ENCODE measurements around the gene DROSHA. TPM values are rescaled to one million over a fixed set of nuclear protein-coding genes. Genes with fewer than 3 reads are reported as not detected.

The DROSHA gene
- total RNA-seq, 1 donor from 2014 or later = 51.7 TPM

- no peaks in the 10 kb centered on the region for H3K36me3 ChIP-seq
- H3K27me3 ChIP-seq (ENCODE audit: low read depth) = no peaks in the 10 kb centered on the region
- ATAC-seq (no peak), DNase-seq (no peak)
- peaks cover 11% of the 10 kb centered on the region for H3K9me3 ChIP-seq
- intact Hi-C loops (cut with DNase I) = no loop called here
- no peak overlapping the region for H3K27ac ChIP-seq
- H3K4me1 ChIP-seq = no peaks in the 10 kb centered on the region
- TF ChIP-seq, protein P1, sequence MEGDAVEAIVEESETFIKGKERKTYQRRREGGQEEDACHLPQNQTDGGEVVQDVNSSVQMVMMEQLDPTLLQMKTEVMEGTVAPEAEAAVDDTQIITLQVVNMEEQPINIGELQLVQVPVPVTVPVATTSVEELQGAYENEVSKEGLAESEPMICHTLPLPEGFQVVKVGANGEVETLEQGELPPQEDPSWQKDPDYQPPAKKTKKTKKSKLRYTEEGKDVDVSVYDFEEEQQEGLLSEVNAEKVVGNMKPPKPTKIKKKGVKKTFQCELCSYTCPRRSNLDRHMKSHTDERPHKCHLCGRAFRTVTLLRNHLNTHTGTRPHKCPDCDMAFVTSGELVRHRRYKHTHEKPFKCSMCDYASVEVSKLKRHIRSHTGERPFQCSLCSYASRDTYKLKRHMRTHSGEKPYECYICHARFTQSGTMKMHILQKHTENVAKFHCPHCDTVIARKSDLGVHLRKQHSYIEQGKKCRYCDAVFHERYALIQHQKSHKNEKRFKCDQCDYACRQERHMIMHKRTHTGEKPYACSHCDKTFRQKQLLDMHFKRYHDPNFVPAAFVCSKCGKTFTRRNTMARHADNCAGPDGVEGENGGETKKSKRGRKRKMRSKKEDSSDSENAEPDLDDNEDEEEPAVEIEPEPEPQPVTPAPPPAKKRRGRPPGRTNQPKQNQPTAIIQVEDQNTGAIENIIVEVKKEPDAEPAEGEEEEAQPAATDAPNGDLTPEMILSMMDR (IDR thresholded peaks at IDR 0.05) = no peak
- no peak overlapping the region for H3K4me3 ChIP-seq
Observed at GRCh38 chr5:31390256-31390655, 141.6 kb downstream of the DROSHA start.

DNA sequence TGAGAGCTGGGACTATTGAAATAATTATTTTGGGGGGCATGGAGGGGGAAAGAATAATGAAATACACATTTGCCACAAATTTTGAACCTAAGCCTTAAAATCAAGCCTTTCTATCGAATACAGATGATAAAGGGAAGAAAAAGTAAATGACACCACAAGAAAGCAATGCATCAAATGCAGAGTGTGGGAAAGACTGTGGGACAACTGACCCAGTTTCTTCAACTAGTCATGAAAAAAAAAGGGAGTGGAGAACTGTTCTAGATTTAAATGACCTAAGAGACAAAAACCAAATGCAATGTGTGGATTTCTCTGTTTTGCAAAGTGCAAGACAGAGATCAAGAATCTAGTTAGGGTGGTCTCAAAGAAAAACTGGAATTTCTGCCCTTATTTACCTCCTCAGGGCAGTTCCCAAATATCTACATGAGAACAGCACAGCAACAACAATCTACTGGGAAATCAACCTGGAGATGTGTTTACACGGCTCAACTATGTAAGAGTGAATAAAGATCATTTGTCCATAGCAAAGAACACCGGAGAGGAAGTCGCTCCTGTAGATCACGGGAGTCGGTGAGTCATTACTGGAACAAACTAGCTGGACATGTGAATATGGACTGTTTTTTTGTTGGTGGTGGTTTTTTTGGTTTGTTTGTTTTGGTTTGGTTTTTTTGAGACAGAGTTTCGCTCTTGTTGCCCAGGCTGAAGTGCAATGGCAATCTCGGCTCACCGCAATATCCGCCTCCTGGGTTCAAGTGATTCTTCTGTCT is 145.9 kb downstream of the DROSHA start:
- intact Hi-C loops (cut with DNase I) = no loop called here
- H3K4me3 ChIP-seq = no peak overlapping the region

GRCh38 chr5:31383734-31384133 is 148.2 kb downstream of the DROSHA start:
- intact Hi-C loops (cut with DNase I) = no loop called here
- no peaks in the 10 kb centered on the region for H3K36me3 ChIP-seq
- TF ChIP-seq, protein P1 (IDR thresholded peaks at IDR 0.05) = no peak
- no peak for ATAC-seq
- H3K4me3 ChIP-seq = no peak overlapping the region
- DNase-seq = no peak
- H3K4me1 ChIP-seq = no peaks in the 10 kb centered on the region
- H3K27ac ChIP-seq = no peak overlapping the region
- H3K27me3 ChIP-seq (ENCODE audit: low read depth) = no peaks in the 10 kb centered on the region
- H3K9me3 ChIP-seq = peaks cover 8% of the 10 kb centered on the region

More for the DNA sequence above, 145.9 kb downstream of the DROSHA start:
- Histone ChIP-seq H3K9me3 (peaks cover 11% of the 10 kb centered on the region), H3K27me3 (ENCODE audit: low read depth) (no peaks in the 10 kb centered on the region), H3K4me1 (no peaks in the 10 kb centered on the region), H3K27ac (no peak overlapping the region), H3K36me3 (no peaks in the 10 kb centered on the region)
- ATAC-seq = no peak
- TF ChIP-seq, protein P1 (IDR thresholded peaks at IDR 0.05) = no peak
- no peak for DNase-seq

DNA sequence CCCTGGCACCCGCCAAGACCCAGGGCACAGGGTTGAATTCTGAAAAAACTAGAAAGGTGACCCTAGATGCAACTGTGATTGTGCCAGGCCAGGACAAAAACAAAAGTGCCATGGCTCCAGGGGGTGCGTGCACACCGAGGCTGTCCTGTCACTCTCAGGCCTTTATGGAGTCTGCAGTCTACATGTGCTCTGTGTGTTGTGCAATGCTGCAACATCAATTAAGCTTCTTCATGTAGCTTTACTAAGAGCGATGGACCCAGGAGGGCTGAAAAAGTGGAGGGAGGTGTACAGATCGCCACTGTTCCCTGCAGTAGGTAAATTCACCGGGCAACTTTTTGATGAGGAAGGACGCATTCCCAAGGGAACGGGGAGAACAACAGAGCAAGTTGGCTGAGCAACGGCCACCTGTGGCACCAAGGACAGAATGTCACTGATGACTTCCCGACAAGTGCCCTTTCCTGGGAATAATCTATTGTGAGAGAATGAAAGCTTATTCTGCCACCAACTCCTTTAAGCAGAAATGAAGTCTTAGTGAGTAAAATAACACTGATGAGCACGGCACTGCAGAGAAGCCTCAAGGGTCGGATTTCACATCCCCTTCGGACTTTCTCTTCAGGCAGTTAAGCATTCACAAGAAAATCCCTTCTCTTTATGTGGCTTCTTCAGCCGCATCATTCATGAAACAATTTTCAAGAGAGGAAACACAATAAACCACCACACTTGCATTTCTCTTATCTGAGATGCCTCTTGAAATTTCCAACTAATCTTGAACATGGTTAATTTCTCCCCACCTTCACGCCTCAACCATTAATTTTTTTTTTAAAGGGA is 149.6 kb downstream of the DROSHA start:
- intact Hi-C loops (cut with DNase I) = no loop called here
- no peaks in the 10 kb centered on the region for H3K27me3 ChIP-seq (ENCODE audit: low read depth)
- no peak overlapping the region for H3K4me3 ChIP-seq
- no peaks in the 10 kb centered on the region for H3K36me3 ChIP-seq
- no peak overlapping the region for H3K27ac ChIP-seq
- no peaks in the 10 kb centered on the region for H3K4me1 ChIP-seq
- ATAC-seq = no peak
- DNase-seq = no peak
- TF ChIP-seq, protein P1 (IDR thresholded peaks at IDR 0.05) = no peak
- H3K9me3 ChIP-seq = no peaks in the 10 kb centered on the region

DNA sequence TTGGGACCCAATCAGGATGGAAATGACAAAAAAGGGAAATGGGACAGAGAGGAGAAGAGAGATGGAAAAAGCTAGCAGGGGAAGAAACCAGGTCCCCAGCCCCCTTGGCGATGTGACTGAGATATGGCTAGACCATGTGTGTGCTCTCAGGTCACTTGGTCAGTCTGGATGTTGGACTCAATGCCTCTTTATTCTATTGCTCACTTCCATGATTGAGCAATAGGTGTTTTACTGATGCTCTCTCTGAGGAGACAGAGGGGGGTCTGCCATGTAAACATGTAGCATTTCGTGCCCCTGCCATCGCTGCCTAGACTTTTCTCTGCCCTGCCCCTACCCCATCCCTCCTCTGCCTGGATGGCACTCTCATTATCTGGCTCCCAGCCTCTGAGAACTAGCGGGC is 150.6 kb downstream of the DROSHA start:
- no peaks in the 10 kb centered on the region for H3K9me3 ChIP-seq
- H3K27ac ChIP-seq = no peak overlapping the region
- H3K4me3 ChIP-seq = no peak overlapping the region
- TF ChIP-seq, protein P1 (IDR thresholded peaks at IDR 0.05) = no peak
- ATAC-seq = no peak
- DNase-seq = no peak
- no peaks in the 10 kb centered on the region for H3K4me1 ChIP-seq
- H3K36me3 ChIP-seq = no peaks in the 10 kb centered on the region
- H3K27me3 ChIP-seq (ENCODE audit: low read depth) = no peaks in the 10 kb centered on the region
- intact Hi-C loops (cut with DNase I) = no loop called here

All from lower lobe of right lung (tissue), 2 donors.